Right kidney (tissue), 9 donors: ENCODE data around the gene MTCH2.
A peak's percentile ranks its signal among the peaks of the same experiment; 100 is the strongest.
"Not testable (repeated sequence)": the region's sequence is repeated elsewhere in the genome, so short reads cannot be mapped to it uniquely, and the experiment has no call there.

Source experiments
- DNase-seq: peaks from one replicate; pipeline ENCODE4 v3.0.0-alpha.2; 2016
- long read RNA-seq, 8 donors: transcript quantifications; one replicate each; lab custom pipeline, GENCODE V29; 2026

MTCH2 gene
- long read RNA-seq, donor 1, transcript MTCH2-201 (13 exons, 2,587 nt) = major isoform, 34 of 97 reads
- long read RNA-seq, donor 1, partial matches to known transcripts = 54 of 97 reads
- long read RNA-seq, donor 1, other reads (novel, unspliced or antisense) = 7 of 97 reads
- long read RNA-seq, donor 2, transcript MTCH2-201 (13 exons, 2,587 nt) = major isoform, 19 of 44 reads
- long read RNA-seq, donor 2, partial matches to known transcripts = 19 of 44 reads
- long read RNA-seq, donor 2, other reads (novel, unspliced or antisense) = 5 of 44 reads
- long read RNA-seq, donor 3, transcript MTCH2-201 (13 exons, 2,587 nt) = major isoform, 14 of 15 reads
- long read RNA-seq, donor 3, partial matches to known transcripts = 0 of 15 reads
- long read RNA-seq, donor 3, other reads (novel, unspliced or antisense) = 0 of 15 reads
- long read RNA-seq, donor 4, transcript MTCH2-201 (13 exons, 2,587 nt) = major isoform, 14 of 25 reads
- long read RNA-seq, donor 4, partial matches to known transcripts = 11 of 25 reads
- long read RNA-seq, donor 4, other reads (novel, unspliced or antisense) = 0 of 25 reads
- long read RNA-seq, donor 5, transcript MTCH2-201 (13 exons, 2,587 nt) = major isoform, 31 of 43 reads
- long read RNA-seq, donor 5, partial matches to known transcripts = 11 of 43 reads
- long read RNA-seq, donor 5, other reads (novel, unspliced or antisense) = 0 of 43 reads
- long read RNA-seq, donor 6, transcript MTCH2-201 (13 exons, 2,587 nt) = major isoform, 28 of 33 reads
- long read RNA-seq, donor 6, transcript MTCH2-205 (5 exons, 811 nt) = minor isoform, 5 of 33 reads
- long read RNA-seq, donor 6, partial matches to known transcripts = 0 of 33 reads
- long read RNA-seq, donor 6, other reads (novel, unspliced or antisense) = 0 of 33 reads
- long read RNA-seq, donor 7, transcript MTCH2-201 (13 exons, 2,587 nt) = major isoform, 45 of 62 reads
- long read RNA-seq, donor 7, partial matches to known transcripts = 16 of 62 reads
- long read RNA-seq, donor 7, other reads (novel, unspliced or antisense) = 0 of 62 reads
- long read RNA-seq, donor 8, transcript MTCH2-201 (13 exons, 2,587 nt) = major isoform, 25 of 91 reads
- long read RNA-seq, donor 8, partial matches to known transcripts = 54 of 91 reads
- long read RNA-seq, donor 8, other reads (novel, unspliced or antisense) = 11 of 91 reads

GRCh38 chr11:47642099-47642855 lies at the start of gene MTCH2:
MTCH2 (minus strand) TSS chr11:47642559; CDS start chr11:47642465, 94 bp downstream.
- DNase-seq = peak; percentile 97

GRCh38 chr11:47691979-47692378 lies 49.6 kb upstream of the MTCH2 start:
- DNase-seq = no peak

- no peak for DNase-seq
These were observed 47.1 kb upstream of the MTCH2 start for GRCh38 chr11:47689480-47689879.

- DNase-seq = no peak
These were observed 46.6 kb upstream of the MTCH2 start for GRCh38 chr11:47688991-47689390.

- DNase-seq = no peak
These were observed 45.8 kb upstream of the MTCH2 start for GRCh38 chr11:47688111-47688510.

GRCh38 chr11:47686704-47687103 lies 44.3 kb upstream of the MTCH2 start:
- DNase-seq = not testable (repeated sequence)

GRCh38 chr11:47686151-47686550 lies 43.8 kb upstream of the MTCH2 start:
- no peak for DNase-seq

- no peak for DNase-seq
These were observed 33.5 kb upstream of the MTCH2 start for GRCh38 chr11:47675851-47676250.

GRCh38 chr11:47672283-47672730 lies 29.9 kb upstream of the MTCH2 start:
- no peak for DNase-seq

- DNase-seq = no peak
These were observed 27.5 kb upstream of the MTCH2 start for GRCh38 chr11:47669856-47670255.

- DNase-seq = no peak
These were observed 26.3 kb upstream of the MTCH2 start for GRCh38 chr11:47668665-47669064.

GRCh38 chr11:47667555-47667954 lies 25.2 kb upstream of the MTCH2 start:
- no peak for DNase-seq

- no peak for DNase-seq
These were observed 24.8 kb upstream of the MTCH2 start for GRCh38 chr11:47667135-47667534.

GRCh38 chr11:47664936-47665335 lies 22.6 kb upstream of the MTCH2 start:
- not testable (repeated sequence) for DNase-seq

- no peak for DNase-seq
These were observed 18.9 kb upstream of the MTCH2 start for GRCh38 chr11:47661245-47661644.

GRCh38 chr11:47659276-47659675 lies 16.9 kb upstream of the MTCH2 start:
- DNase-seq = no peak

GRCh38 chr11:47656260-47656885 lies 14.0 kb upstream of the MTCH2 start:
- no peak for DNase-seq

GRCh38 chr11:47651818-47652469 lies 9.6 kb upstream of the MTCH2 start:
- DNase-seq = no peak

- DNase-seq = no peak
These were observed 6.9 kb upstream of the MTCH2 start for GRCh38 chr11:47649276-47649675.

- no peak for DNase-seq
These were observed 3.7 kb upstream of the MTCH2 start for GRCh38 chr11:47646019-47646418.

GRCh38 chr11:47645500-47645899 lies 3.1 kb upstream of the MTCH2 start:
- no peak for DNase-seq
